GM21367 (cell line): ENCODE measurements around the gene LARP1.
A peak's percentile ranks its signal among the peaks of the same experiment; 100 is the strongest.
"Not testable (repeated sequence)": the region's sequence is repeated elsewhere in the genome, so short reads cannot be mapped to it uniquely, and the experiment has no call there.

Source experiments
- ATAC-seq: cut with Tn5 transposase; IDR thresholded peaks from one replicate; pipeline ENCODE4 v1.9.1; 2021; ENCODE audit not compliant: unreplicated experiment

LARP1 gene

DNA sequence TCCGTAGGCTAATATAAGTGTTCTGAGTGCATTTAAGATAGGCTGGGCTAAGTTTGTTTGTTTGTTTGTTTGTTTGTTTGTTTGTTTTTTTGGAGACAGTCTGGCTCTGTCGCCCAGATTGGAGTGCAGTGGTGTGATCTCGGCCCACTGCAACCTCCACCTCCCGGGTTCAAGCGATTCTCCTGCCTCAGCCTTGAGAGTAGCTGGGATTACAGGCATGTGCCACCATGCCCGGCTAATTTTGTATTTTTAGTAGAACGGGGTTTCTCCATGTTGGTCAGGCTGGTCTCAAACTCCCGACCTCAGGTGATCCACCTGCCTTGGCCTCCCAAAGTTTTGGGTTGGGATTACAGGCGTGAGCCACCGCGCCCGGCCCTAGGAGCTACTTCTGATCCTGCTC, 4.7 kb downstream of the LARP1 start:
- ATAC-seq = not testable (repeated sequence)

DNA sequence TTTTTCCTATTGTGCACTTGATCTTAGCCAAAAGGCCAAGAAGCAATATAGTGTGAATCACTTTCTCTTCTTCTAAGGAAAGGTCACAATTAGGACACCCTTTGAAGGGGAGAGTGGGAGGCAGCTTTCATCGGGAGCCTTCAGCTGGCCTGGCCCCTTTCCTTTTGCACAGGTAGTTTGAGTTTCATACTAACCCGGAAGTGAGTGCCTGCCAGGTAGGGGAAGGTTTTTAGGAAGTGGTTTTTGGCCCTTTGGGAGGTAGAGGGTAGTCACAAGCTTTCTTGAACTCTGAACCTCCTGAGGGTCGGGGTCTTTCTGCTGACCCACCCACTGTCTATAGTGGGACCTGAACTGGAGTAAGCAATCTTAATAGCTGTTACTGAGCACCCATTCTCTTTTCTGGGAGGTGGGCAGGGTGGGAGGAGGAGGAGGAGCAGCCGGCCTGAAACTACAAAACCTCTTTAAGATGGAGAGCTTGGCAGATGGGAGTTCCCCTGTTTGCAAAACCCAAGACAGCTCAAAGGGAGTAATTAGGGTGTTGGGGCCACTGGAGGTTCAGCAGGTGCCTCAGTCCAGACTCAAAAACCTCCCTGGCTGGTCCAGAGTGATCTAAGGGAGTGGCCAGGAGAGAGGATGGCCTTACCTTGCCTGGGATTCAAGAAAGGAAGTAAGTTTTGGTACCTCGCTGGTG, 6.0 kb downstream of the LARP1 start:
- ATAC-seq = peak; percentile 29

DNA sequence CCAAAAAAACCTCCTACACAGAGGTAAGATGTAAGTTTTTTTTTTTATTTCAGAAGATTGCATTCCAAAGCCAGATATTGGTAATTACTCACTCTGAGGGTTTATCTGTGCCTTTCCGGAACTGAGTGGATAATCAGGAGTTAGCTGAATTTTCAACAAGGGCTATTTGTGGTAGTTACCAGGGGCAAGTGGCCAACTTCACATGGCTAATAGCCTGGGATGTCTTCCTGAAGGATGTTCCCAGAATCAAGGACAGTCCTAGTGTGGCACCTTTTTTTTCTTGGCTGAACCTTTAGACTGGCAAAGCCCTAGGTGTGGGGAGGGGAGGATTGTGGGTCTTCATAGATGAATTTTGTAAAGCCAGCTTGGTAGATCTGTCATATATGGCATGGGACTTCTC, 7.1 kb downstream of the LARP1 start:
- ATAC-seq = no peak

DNA sequence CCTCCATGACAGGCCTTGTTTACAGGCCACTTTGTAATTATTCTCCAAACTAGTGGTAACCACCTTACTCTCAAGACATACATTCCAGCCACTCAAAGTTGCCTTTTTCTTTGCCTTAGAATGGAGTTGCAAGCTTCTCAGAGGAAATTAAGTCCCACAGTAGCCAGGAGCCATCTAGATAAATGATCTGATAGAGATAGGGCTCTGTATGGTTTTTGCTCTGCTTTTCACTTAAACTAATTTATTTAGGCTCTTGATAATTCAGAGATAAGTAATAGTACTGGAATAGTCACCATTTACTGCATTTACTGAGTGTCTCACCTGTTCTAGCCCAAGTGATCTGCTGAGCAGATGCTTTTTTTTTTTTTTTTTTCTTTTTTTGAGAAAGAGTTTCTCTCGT, 7.5 kb downstream of the LARP1 start:
- no peak for ATAC-seq

DNA sequence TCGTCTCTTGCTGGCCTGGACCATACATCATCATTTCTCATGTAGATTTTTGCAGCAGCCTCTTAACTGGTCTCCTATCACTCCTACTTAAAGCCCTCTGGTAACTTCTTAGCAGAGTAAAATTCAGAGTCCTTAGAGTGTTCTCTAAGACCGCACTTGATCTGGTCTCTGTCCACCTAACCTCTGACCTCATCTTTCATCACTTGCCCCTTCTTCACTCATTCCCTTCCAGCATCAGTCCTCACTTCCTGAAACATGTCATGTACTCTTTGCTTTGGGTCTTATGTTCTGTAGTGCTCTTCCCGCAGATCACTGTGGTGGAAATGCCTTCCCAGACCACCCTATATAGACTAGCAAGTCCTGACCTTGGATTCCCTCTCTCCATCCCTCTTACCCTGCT, 9.8 kb downstream of the LARP1 start:
- no peak for ATAC-seq

DNA sequence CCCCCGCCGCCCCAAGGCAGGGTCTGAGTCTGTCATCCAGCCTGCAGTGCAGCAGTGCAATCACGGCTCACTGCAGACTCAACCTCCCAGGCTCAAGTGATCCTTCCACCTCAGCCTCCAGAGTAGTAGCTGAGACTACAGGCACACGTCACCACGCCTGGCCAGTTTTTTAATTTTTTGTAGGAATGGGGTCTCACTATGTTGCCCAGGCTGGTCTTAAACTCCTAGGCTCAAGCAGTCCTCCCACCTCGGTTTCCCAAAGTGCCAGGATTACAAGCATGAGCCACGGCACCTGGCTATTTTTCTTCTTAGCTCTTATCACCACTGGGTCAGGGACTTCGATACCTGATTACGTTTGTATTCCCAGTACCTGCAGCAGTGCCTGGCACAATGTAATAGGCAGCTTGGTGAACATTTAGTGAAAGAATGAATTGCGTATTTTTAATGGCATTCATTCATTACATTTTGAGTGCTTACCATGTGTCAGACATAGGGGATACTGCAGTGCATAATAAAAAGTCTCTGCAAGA, 10.3 kb downstream of the LARP1 start:
- no peak for ATAC-seq

DNA sequence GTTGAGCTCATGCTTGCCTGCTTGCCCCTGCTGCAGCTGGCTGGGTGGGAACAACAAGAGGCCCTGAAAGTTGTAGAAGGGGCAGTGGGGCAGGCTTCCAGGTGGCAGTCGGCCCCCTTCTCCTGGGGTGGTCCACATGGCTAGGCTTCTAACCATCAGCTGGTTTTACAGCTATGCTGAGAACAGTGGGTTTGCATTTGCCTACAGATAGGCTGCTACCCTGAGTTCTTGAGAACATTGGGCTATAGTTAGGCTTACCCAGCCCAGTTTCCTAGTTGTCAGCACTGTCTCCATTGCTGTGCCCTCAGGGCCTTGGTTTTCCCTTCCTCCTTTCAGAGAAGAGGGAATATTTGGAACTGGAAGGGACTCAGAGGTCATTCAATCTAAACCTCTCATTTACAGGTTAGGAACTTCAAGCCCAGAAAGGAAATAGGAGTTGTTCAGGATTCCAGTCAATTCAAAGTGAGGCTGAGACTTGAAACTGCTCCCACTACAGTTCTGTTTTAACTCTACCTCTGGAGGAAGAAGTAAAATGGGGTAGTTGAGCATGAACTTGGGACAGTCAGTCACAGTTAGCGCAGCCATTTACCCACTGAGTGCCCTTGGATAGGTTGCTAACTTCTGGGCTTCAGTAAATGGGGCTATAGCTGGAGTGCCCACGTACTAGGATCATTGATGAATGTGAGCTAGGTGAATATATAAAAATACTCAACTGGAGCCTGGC, 11.5 kb downstream of the LARP1 start:
- ATAC-seq = no peak

DNA sequence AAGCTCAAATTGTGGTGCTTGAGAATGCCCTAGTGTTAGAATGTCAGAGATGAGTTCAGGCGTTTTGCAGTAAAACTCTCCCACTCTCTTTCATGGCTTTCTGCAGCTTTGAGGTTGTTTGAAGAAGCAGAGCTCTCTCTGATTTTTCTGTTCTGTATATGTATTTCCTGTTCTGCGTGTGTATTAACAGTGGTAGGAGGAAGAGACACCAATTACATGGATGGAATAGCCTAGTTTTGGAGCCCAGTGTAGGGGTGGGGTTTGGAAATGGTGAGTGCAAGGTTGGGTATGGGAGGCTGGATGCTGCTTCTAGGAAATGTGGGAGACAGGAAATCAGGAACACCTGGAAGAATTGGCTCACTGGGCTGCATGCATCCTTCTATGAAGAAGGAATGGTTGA, 12.4 kb downstream of the LARP1 start:
- no peak for ATAC-seq

DNA sequence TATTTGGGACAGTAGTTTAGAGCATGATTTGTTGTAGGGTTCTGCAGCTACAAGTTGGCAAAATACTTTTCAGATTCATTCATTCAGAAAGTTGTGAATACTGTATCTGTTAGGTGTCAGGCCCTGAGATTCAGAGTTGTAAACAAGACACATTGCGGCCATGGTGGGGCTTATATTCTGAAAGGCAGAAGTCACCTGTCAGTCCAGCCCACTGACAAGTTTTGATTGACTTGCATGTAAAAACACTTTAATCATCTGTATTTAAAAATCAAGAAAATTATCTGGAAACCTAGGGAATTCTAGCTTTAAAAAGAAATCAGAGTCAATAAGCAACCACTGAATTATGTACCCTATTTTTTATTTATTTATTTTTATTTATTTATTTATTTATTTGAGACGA, 13.0 kb downstream of the LARP1 start:
- ATAC-seq = no peak

DNA sequence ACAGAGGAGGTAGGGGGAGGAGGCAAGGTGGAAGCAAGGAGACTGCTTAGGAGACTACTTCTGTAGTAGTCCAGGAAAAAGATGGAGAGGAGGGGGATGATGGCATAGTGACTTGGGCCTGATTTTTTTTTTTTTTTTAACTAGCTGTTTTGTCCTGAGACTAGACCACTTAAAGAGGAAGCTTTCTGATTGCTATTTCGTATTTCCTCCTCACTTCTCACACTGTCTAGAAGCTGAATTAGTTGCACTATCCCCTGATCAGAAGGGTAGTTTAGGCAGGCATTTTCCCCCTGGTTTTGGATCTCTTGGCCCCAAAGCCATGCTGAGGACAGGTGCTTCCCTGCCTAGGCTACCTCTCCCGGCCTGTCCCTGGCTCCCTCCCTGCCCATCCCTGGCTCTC, 14.9 kb downstream of the LARP1 start:
- no peak for ATAC-seq

DNA sequence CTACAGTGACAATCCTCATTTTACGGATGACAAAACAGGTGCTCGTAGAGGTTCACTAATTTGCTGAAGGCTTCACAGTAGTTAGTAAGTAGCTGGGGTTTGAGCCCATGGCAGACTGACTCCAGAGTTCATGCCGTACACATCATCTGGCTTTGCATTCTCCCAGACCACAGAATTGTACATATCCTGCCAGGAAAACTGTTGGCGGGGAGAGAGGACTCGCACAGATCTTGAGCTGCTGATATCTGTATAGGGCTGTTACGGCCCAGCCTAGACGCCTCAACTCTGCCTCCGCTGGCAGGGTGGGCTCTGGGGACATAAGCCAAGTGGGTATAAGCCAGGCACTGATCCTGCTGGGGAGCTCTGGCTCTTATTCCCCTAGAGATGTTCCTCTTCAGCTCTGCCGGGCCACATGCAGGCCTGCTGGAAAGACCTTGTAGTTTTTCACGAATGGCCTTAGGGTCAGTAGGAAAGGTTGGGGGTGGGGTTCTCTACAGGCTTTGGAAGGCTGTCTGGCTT, 16.3 kb downstream of the LARP1 start:
- no peak for ATAC-seq

DNA sequence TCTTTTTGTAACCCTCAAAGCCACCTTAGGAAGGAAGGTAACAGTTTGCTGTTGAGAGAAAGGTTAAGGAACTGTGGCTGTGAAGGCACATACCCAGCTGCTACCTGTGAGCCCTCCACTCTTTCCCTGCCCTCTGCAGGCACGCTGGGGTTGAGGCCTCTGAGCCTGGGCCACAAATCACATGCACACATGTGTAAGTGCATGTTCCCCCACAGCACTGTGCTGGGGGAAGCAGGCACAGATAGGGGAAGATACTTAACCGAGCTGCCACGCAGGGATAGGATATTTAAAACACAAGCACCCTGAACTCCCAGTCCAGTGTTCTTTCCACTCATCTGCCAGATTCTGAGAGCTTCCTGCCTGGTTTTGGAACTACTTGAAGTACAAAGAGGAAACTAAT, 18.1 kb downstream of the LARP1 start:
- no peak for ATAC-seq

DNA sequence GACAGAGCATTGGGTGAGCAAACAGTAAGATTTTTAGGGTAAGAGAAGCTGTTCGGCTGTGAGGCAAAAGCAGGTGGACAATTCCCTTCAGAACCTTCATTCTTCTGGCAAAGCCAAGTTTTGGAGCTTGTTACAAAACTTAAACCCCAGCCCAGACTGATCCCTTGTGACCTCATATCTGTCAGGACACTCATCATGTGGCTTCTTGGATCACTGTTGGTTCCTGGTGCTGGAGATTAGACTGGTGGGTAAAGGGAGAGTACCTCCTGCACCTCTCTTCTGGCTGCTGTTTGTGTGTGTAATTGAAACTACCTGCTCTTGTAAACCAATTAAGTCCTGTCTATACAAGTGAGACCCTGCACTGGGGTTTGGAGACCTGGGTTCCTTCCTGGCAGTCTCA, 21.0 kb downstream of the LARP1 start:
- ATAC-seq = no peak

DNA sequence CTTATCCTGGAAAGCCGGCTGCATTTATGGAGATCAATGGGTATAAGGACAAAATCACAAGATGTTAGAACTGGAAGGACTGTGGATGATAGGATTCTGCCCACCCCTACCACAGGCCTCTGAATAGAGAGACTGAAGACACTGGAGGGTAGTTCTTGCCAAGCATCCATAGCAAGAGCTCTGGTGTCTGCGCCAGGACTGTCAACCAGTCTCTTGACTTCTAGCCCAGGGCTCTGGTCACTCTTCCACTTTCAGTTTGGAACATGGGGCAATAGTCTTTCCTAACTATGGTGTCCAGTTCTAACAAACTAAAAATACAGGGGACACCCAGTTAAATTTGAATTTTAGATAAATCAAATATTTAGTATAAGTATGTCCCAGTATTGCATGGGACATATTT, 23.4 kb downstream of the LARP1 start:
- ATAC-seq = no peak

DNA sequence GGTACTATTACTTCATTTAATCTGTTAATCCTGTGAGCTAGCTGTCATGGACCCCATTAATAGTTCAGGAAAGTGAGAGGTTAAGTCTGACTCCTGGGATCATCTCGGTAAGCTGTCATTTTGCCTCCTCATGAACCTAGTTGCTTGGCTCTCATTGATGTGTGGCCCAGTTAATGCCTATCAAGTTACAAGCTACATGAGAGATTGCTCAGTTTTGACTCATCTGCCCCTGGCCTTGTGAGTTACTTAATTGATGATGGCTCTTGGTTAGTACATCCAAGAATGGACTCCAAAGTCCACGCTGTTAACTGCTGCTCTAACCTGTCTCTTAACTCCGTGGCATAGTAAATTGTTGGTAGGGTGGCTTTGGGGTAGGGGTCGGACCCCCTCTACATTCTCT, 23.9 kb downstream of the LARP1 start:
- ATAC-seq = no peak

DNA sequence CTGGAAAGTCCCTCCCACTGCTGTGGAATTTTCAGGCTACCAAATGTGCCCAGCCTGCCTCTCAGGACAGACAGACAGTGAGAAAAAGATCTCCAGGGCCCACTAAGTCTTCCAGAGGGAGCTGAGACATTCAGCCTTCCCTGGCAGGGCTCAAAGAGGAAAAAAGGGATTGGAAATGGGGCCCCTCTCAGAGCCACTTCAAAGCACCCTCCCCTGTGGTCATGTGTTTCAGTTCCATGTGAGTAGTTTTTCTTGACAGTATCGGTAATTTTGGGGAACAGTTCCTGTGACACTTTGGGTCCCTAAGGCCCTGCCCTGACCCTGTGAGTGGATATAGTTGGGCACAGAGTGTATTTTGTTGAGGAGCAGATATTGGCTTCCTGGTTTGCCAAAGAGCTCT, 25.0 kb downstream of the LARP1 start:
- no peak for ATAC-seq

DNA sequence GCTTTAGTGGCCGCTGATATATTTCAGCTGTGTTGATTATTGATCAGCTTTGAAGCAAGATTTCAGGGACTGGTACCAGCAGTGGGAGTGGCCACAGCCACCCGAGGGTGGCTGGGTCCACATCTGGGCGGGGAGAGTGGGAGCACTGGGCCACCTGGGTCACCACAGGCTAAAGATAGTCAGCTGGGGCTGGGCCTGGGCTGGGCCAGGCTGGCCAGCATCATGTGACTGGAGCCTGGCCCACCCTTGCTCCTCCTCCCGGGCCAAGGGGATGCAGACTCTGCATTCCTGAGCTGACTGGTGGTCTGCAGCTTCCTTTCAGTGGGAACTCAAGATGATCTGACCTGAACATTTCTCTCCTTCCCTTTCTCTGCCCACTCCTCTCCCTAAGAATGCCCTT, 27.1 kb downstream of the LARP1 start:
- ATAC-seq = no peak

DNA sequence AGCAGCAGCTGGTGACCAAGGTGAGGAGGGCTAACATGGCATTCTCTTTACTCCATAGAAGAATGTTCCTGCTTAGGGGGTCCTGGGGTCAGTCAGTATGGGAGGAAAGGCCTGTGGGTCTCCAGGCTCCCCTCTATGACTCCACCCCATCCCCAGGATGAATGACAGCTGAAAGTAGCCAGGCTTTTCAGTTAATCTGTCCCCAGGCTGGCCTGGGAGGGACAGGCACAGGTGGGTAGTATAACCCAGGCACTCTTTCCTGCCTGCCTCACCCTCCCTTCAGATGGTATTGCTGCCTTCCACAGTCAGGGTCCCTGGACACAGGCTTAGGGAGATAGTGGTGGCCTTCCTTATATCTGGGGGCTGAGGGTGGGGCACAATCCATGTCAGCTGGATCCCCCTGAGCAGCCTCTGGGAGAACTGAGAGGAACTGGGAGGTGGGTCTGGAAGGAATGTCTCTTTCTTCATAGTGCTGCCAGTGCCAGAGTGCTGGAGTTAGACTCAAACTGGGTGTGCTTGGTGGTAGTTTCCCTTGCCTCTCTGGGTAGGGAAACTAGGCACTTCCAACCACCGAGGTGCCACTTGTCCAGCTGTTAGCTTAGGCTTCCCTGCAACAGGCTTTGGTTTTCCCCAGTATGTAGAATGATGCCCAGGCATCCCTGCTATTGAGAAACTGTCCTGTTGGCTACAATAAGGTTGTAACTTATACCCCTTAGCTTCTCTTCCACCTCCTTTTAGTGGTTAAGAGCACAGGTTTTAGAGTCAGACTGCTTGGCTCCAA, 27.8 kb downstream of the LARP1 start:
- ATAC-seq = peak; percentile 9

DNA sequence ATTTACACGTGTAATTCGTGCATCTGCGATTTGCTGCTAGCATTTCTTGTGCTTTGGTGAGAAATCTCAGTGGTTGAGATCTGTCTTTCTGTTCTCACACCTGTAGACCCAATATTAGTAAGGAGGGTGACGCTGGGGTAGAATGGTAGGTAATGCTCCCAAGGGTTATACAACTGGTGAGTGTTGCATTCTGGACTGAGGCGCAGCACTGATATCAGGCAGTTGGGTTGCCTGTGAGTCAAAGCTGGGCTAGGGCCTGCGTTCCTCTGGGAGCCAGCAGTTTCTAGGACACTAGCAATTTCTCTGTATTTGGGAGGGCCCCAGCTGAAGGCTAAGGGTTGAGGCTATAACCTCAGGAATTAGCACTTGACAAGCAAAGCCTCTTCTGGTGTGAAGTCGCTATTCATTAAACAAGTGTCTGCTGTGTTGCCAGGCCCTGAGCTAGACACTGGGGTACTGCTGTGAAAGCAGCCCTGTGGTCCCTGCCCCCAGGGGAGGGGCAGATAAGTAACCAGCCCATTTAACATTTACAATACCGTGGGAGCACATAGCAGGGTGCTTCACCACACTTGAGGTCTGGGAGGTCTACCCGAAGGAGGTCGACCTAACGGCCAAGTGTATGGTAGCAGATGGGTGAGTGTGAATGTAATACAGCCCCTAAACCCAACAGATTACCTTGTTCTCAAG, 28.7 kb downstream of the LARP1 start:
- peak; percentile 55 for ATAC-seq

DNA sequence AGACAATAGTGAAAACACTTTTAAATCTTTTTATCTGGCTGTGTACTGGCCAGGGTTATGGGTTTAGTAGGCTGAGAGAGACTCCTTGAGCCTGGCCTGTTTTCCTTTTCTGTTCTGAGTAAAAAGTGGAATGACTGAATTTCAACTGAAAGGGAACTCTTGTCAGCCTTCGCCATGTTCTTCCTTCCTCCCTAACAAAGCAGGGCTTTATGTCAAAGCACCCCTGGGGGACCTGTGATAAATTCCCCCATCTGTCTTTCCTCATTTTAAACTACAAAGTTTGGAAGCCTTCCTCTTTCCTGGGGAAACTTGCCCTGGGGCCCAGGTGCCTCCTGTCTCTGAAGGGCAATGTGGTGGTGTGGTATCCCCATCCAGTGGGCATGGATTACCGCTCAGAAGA, 29.7 kb downstream of the LARP1 start:
- ATAC-seq = no peak

DNA sequence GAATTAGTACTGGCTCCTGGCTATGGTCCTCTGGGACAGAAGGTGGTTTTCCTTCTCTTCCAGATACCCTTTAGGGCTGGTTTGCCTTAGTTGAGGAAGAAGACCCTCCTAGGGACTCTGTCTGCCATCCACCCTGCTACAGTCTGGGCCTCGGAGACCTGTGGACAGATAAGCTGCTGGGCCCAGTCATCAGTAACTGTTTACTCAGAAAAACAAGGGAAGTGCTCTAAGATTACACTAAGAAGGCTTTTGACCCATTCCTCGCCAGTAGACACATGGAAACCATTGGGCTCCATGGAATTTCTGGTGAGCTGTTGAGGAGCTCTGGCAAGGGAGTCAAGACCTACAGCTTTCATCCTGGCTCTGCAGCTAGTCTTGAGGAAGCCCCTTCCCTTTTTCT, 31.2 kb downstream of the LARP1 start:
- no peak for ATAC-seq
